Kidney (tissue), 14 donors: ENCODE measurements around the gene KIR2DL1. TPM values are rescaled to one million over a fixed set of nuclear protein-coding genes. Genes with fewer than 3 reads are reported as not detected.
"Not testable (repeated sequence)": the region's sequence is repeated elsewhere in the genome, so short reads cannot be mapped to it uniquely, and the experiment has no call there.

Experiments used
- DNase-seq, 5 donors: peaks; one replicate each; pipeline ENCODE4 v3.0.0-alpha.2; 2013 to 2020
- FAIRE-seq: peaks from 2 replicates; lab custom pipeline; 2012; peaks lifted over from hg19 to GRCh38; lab: Jason Lieb, UNC
- H3K27ac ChIP-seq, 2 donors: one replicate each; pipeline ENCODE4 v1.7.0; 2013; ENCODE audit warnings: low read depth in 2 of 2, low read length in 2 of 2, inconsistent platforms in 1 of 2
- H3K27me3 ChIP-seq: one replicate; pipeline ENCODE4 v1.7.1; 2013; ENCODE audit warnings: low read length, inconsistent platforms; ENCODE audit not compliant: control insufficient read depth, insufficient read depth
- H3K36me3 ChIP-seq, 3 donors: one replicate each; pipeline versions ENCODE4 v1.7.0 to v1.7.1; 2013; ENCODE audit warnings: low read length in 3 of 3, control low read depth in 1 of 3, inconsistent platforms in 1 of 3; ENCODE audit not compliant: insufficient read depth in 3 of 3, control insufficient read depth in 2 of 3
- H3K4me1 ChIP-seq, 3 donors: one replicate each; pipeline versions ENCODE4 v1.7.0 to v1.7.1; 2013; ENCODE audit warnings: low read length in 3 of 3, inconsistent platforms in 1 of 3, low read depth in 1 of 3; ENCODE audit not compliant: control insufficient read depth in 2 of 3, insufficient read depth in 2 of 3
- H3K4me3 ChIP-seq, 3 donors: one replicate each; pipeline versions ENCODE4 v1.7.0 to v1.8.1; 2013; ENCODE audit warnings: low read length in 3 of 3, control low read depth in 1 of 3, inconsistent platforms in 1 of 3
- H3K9ac ChIP-seq, 3 donors: one replicate each; pipeline versions ENCODE4 v1.7.0 to v1.7.1; 2013; ENCODE audit warnings: low read length in 3 of 3, control low read depth in 1 of 3, inconsistent platforms in 1 of 3
- H3K9me3 ChIP-seq, 3 donors: one replicate each; pipeline versions ENCODE4 v1.7.0 to v1.7.1; 2013; ENCODE audit warnings: low read length in 3 of 3, control low read depth in 1 of 3, inconsistent platforms in 1 of 3; ENCODE audit not compliant: control insufficient read depth in 2 of 3, insufficient read depth in 1 of 3
- CTCF ChIP-seq: IDR thresholded peaks from 3 replicates; pipeline ENCODE4 v1.5.1; 2012; ENCODE audit warnings: mild to moderate bottlenecking, moderate library complexity, borderline replicate concordance; ENCODE audit not compliant: insufficient read depth; ENCODE audit errors: extremely low read depth
- intact Hi-C: fragments of 100-400 bp; cut with DNase I; formaldehyde crosslinking; loops from one replicate; pipeline ENCODE4 v1.11.1; 2022
- polyA plus RNA-seq: library from polyadenylated mRNA; stranded (reverse); fragments of 350-450 nt; fragmentation: Illumina TruSeq; extraction: RNeasy Lipid Tissue Mini Kit (QIAGEN cat#74804); gene quantifications from one replicate; pipeline ENCODE4 v1.2.3, GENCODE V29; 2014; ENCODE audit warnings: low read depth, low replicate concordance; ENCODE audit not compliant: insufficient read depth
- total RNA-seq: library from RNA; stranded (reverse); fragmentation: NEBNext Ultra II Directional; extraction: Animal tissue kit (Norgen Biotek cat#: 25700); gene quantifications from one replicate; pipeline ENCODE4 v1.2.1, GENCODE V29; 2021
- donor health status: control.
- donor health status: control.
- donor health status: control.
- donor health status: control.
- donor health status: control.
- donor health status: DM: yes; HTN: yes; CAD: no.
- donor health status: Normal renal cell carcinoma (clear cell type).

KIR2DL1 gene
- total and polyA plus RNA-seq, 2 donors from 2014 or later, result 0.25 TPM; not detected in 1

- Histone ChIP-seq H3K9me3 (no peaks in the 10 kb centered on the region), H3K4me1 (no peaks in the 10 kb centered on the region), H3K27ac (no peak overlapping the region), H3K36me3 (no peaks in the 10 kb centered on the region), H3K4me3 (no peak overlapping the region), H3K9ac (no peak overlapping the region), H3K27me3 (no peaks in the 10 kb centered on the region)
- intact Hi-C loops, result no loop called here
- no peak for DNase-seq
- no peak for FAIRE-seq
- no peak for TF ChIP-seq CTCF
These were observed 30.9 kb upstream of the KIR2DL1 start for GRCh38 chr19:54738715-54739114.

- Histone ChIP-seq H3K9me3 (no peaks in the 10 kb centered on the region), H3K27ac (no peak overlapping the region), H3K4me1 (no peaks in the 10 kb centered on the region), H3K9ac (no peak overlapping the region), H3K4me3 (no peak overlapping the region), H3K27me3 (no peaks in the 10 kb centered on the region), H3K36me3 (no peaks in the 10 kb centered on the region)
- intact Hi-C loops, result no loop called here
- FAIRE-seq (no peak), DNase-seq (no peak)
- no peak for TF ChIP-seq CTCF
These were observed 29.8 kb upstream of the KIR2DL1 start for GRCh38 chr19:54739587-54740497.

GRCh38 chr19:54741950-54742349 lies 27.6 kb upstream of the KIR2DL1 start:
- DNase-seq, H3K9me3 ChIP-seq, H3K27me3 ChIP-seq, H3K36me3 ChIP-seq, intact Hi-C loops, H3K4me3 ChIP-seq, H3K9ac ChIP-seq, FAIRE-seq, H3K4me1 ChIP-seq, H3K27ac ChIP-seq: not testable (repeated sequence)

GRCh38 chr19:54744080-54744479 lies 25.5 kb upstream of the KIR2DL1 start:
- H3K4me1 ChIP-seq, H3K4me3 ChIP-seq, H3K9me3 ChIP-seq, H3K36me3 ChIP-seq, H3K27me3 ChIP-seq, DNase-seq, H3K9ac ChIP-seq, FAIRE-seq, intact Hi-C loops, H3K27ac ChIP-seq: not testable (repeated sequence)

GRCh38 chr19:54747614-54748322 lies 21.8 kb upstream of the KIR2DL1 start:
- H3K9me3 ChIP-seq, H3K27me3 ChIP-seq, H3K4me1 ChIP-seq, DNase-seq, H3K27ac ChIP-seq, H3K4me3 ChIP-seq, intact Hi-C loops, H3K36me3 ChIP-seq, H3K9ac ChIP-seq, FAIRE-seq: not testable (repeated sequence)

GRCh38 chr19:54750276-54750675 lies 19.3 kb upstream of the KIR2DL1 start:
- intact Hi-C loops, H3K27ac ChIP-seq, H3K4me1 ChIP-seq, H3K36me3 ChIP-seq, H3K9ac ChIP-seq, H3K27me3 ChIP-seq, H3K4me3 ChIP-seq, H3K9me3 ChIP-seq, DNase-seq, FAIRE-seq: not testable (repeated sequence)
